ENCODE measurements around the gene CEP295NL.

The CEP295NL gene

GRCh38 chr17:78865682-78866390, 37.2 kb downstream of the CEP295NL start:
- peak; percentile 30 to 48 for DNase-seq (ENCODE audit: low read depth in 2 of 2)

GRCh38 chr17:78864117-78864516, 38.9 kb downstream of the CEP295NL start:
- no peak for DNase-seq (ENCODE audit: low read depth in 2 of 2)

- DNase-seq (ENCODE audit: low read depth in 2 of 2): no peak
Measured at GRCh38 chr17:78862073-78863023, 40.7 kb downstream of the CEP295NL start.

- DNase-seq (ENCODE audit: low read depth in 2 of 2): no peak
Measured at GRCh38 chr17:78861229-78861628, 41.8 kb downstream of the CEP295NL start.

- no peak for DNase-seq (ENCODE audit: low read depth in 2 of 2)
Measured at GRCh38 chr17:78859051-78859450, 44.0 kb downstream of the CEP295NL start.

GRCh38 chr17:78857266-78857665, 45.7 kb downstream of the CEP295NL start:
- DNase-seq (ENCODE audit: low read depth in 2 of 2): no peak

GRCh38 chr17:78855561-78856165, 47.3 kb downstream of the CEP295NL start:
- no peak for DNase-seq (ENCODE audit: low read depth in 2 of 2)

GRCh38 chr17:78854508-78854907, 48.5 kb downstream of the CEP295NL start:
- no peak for DNase-seq (ENCODE audit: low read depth in 2 of 2)

GRCh38 chr17:78853926-78854394, 49.0 kb downstream of the CEP295NL start:
- DNase-seq (ENCODE audit: low read depth in 2 of 2): no peak

- no peak for DNase-seq (ENCODE audit: low read depth in 2 of 2)
Measured at GRCh38 chr17:78852709-78853121, 50.3 kb downstream of the CEP295NL start.

- DNase-seq (ENCODE audit: low read depth in 2 of 2): no peak
Measured at GRCh38 chr17:78849026-78849425, 54.0 kb downstream of the CEP295NL start.

GRCh38 chr17:78847052-78847451, 55.9 kb downstream of the CEP295NL start:
- no peak for DNase-seq (ENCODE audit: low read depth in 2 of 2)

- DNase-seq (ENCODE audit: low read depth in 2 of 2): no peak
Measured at GRCh38 chr17:78844301-78845005, 58.5 kb downstream of the CEP295NL start.

GRCh38 chr17:78842881-78843565, 60.0 kb downstream of the CEP295NL start:
- DNase-seq (ENCODE audit: low read depth in 2 of 2): no peak

GRCh38 chr17:78840780-78841611, 62.0 kb downstream of the CEP295NL start, which contains the start of gene USP36:
Gene USP36, minus strand, starts transcription at chr17:78840814. Its CDS starts 4,451 bp downstream, at chr17:78836363.
- DNase-seq (ENCODE audit: low read depth in 2 of 2): peak; percentile 100

Data from activated CD8-positive, alpha-beta memory T cell treated with anti-CD3 and anti-CD28 coated beads for 4 hours (primary cell).